Spleen (tissue), 11 donors: Measurements from ENCODE around the gene MRPS18A. TPM values are rescaled to one million over a fixed set of nuclear protein-coding genes. Genes with fewer than 3 reads are reported as not detected.

Experiments used
- DNase-seq: peaks from one replicate; pipeline ENCODE4 v3.0.0-alpha.2; 2020
- H3K27ac ChIP-seq, 8 donors: fragments of 200-600 bp; sonication (generic) in 7 of 8; 1 replicate in 4 of 8; 2 replicates in 4 of 8; pipeline versions ENCODE4 v1.5.0 to v1.8.0; 2016 to 2021; ENCODE audit warnings: inconsistent platforms in 4 of 8, mild to moderate bottlenecking in 4 of 8, moderate library complexity in 1 of 8
- H3K27me3 ChIP-seq, 7 donors: fragments of 200-600 bp; sonication (generic) in 6 of 7; replicated peaks in 1 of 7; 1 replicate in 4 of 7; 2 replicates in 3 of 7; pipeline versions ENCODE4 v1.5.0 to v1.8.0; 2016 to 2021; ENCODE audit warnings: inconsistent platforms in 3 of 7, mild to moderate bottlenecking in 1 of 7
- H3K36me3 ChIP-seq, 6 donors: fragments of 200-600 bp; sonication (generic) in 5 of 6; 1 replicate in 4 of 6; 2 replicates in 2 of 6; pipeline versions ENCODE4 v1.5.0 to v1.8.0; 2016 to 2021; ENCODE audit warnings: inconsistent platforms in 2 of 6
- H3K4me1 ChIP-seq, 6 donors: fragments of 200-600 bp; sonication (generic) in 5 of 6; 1 replicate in 3 of 6; 2 replicates in 3 of 6; pipeline versions ENCODE4 v1.5.0 to v1.8.0; 2016 to 2021; ENCODE audit warnings: inconsistent platforms in 3 of 6
- H3K4me3 ChIP-seq, 8 donors: fragments of 200-600 bp; sonication (generic) in 7 of 8; 1 replicate in 4 of 8; 2 replicates in 4 of 8; pipeline versions ENCODE4 v1.5.0 to v1.8.0; 2016 to 2021; ENCODE audit warnings: inconsistent platforms in 4 of 8, mild to moderate bottlenecking in 4 of 8, moderate library complexity in 2 of 8
- H3K9me3 ChIP-seq, 8 donors: fragments of 200-600 bp; sonication (generic) in 7 of 8; 1 replicate in 4 of 8; 2 replicates in 4 of 8; pipeline versions ENCODE4 v1.5.0 to v1.8.0; 2016 to 2021; ENCODE audit warnings: inconsistent platforms in 4 of 8
- POLR2A ChIP-seq, 3 donors: fragments of 450-650 bp; IDR thresholded peaks; one replicate each; pipeline ENCODE4 v1.5.1; 2017; ENCODE audit warnings: antibody characterized with exemption in 3 of 3, mild to moderate bottlenecking in 1 of 3
- POLR2AphosphoS5 ChIP-seq, 3 donors: sonication (generic); formaldehyde crosslinking; IDR thresholded peaks; one replicate each; pipeline ENCODE4 v1.5.1; 2017; ENCODE audit warnings: antibody characterized with exemption in 3 of 3
- WGBS, 5 donors: extraction: QIAGEN DNeasy Blood & Tissue Kit in 3 of 5; methylation state at CpG; one replicate each; pipeline versions ENCODE4 v1.1.5 to v1.1.7; 2013 to 2018; 5-methylcytosine and 5-hydroxymethylcytosine counted together
- intact Hi-C: fragments of 100-400 bp; cut with DNase I; formaldehyde crosslinking; loops from one replicate; pipeline ENCODE4 v1.15.0; 2023; ENCODE audit warnings: low total_unique reads
- polyA plus RNA-seq, 3 donors: library from polyadenylated mRNA; stranded (reverse); fragments of 200-250 nt; gene quantifications; one replicate each; pipeline ENCODE4 v1.2.1, GENCODE V29; 2013
- total RNA-seq, 7 donors: library from RNA; depleted of rRNA in 3 of 7; stranded (reverse); fragments of >200 nt in 3 of 7; fragmentation: NEBNext Ultra II Directional in 4 of 7; extraction: Animal tissue kit (Norgen Biotek cat#: 25700) in 4 of 7; gene quantifications; one replicate each; pipeline versions ENCODE4 v1.1.0 to v1.2.1, GENCODE V29; 2016 to 2021
- TF ChIP-seq, protein P1 (sequence below), 11 experiments: fragments of 200-600 bp in 7 of 11; fragments of 450-650 bp in 4 of 11; sonication (generic) in 4 of 11; IDR thresholded peaks in 8 of 11; conservative IDR thresholded peaks in 3 of 11; 1 replicate in 7 of 11; 2 replicates in 4 of 11; pipeline versions ENCODE4 v1.4.0 to v1.8.0; 2016 to 2021; ENCODE audit warnings: antibody characterized with exemption in 11 of 11, inconsistent platforms in 4 of 11, mild to moderate bottlenecking in 1 of 11
- donor health status: healthy with polysubstance abuse.
- donor health status: DM: no; HTN: no; CAD: no; lungs with moderate emphysema.
- donor health status: DM: no; HTN: no; CAD: no.
- donor health status: Bipolar disorder and iron deficiency.
- donor health status: healthy.
- donor health status: DM: no; HTN: no; CAD: no.
- donor health status: DM: yes; HTN: yes; CAD: no.

MRPS18A gene
- total and polyA plus RNA-seq, 10 donors: 28.0 to 48.6 (median 31.5) TPM

GRCh38 chr6:43624786-43625288 is 62.8 kb downstream of the MRPS18A start:
- 93 to 96% (median 95%) methylated on average over 7 of the region's 7 CpGs for WGBS, 5 donors
- H3K36me3 ChIP-seq: peaks cover 0 to 68% (median 60%) of the 10 kb centered on the region in 6 donors
- no peaks in the 10 kb centered on the region for H3K9me3 ChIP-seq
- intact Hi-C loops: no loop called here
- no peak overlapping the region for H3K27ac ChIP-seq
- H3K4me3 ChIP-seq: no peak overlapping the region
- peaks cover 10 to 37% (median 25%) of the 10 kb centered on the region in 6 donors for H3K4me1 ChIP-seq
- no peak for DNase-seq
- H3K27me3 ChIP-seq: no peaks in the 10 kb centered on the region
- no peak for TF ChIP-seq POLR2A (IDR thresholded peaks at IDR 0.05)
- TF ChIP-seq, protein P1, sequence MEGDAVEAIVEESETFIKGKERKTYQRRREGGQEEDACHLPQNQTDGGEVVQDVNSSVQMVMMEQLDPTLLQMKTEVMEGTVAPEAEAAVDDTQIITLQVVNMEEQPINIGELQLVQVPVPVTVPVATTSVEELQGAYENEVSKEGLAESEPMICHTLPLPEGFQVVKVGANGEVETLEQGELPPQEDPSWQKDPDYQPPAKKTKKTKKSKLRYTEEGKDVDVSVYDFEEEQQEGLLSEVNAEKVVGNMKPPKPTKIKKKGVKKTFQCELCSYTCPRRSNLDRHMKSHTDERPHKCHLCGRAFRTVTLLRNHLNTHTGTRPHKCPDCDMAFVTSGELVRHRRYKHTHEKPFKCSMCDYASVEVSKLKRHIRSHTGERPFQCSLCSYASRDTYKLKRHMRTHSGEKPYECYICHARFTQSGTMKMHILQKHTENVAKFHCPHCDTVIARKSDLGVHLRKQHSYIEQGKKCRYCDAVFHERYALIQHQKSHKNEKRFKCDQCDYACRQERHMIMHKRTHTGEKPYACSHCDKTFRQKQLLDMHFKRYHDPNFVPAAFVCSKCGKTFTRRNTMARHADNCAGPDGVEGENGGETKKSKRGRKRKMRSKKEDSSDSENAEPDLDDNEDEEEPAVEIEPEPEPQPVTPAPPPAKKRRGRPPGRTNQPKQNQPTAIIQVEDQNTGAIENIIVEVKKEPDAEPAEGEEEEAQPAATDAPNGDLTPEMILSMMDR (IDR thresholded peaks at IDR 0.05 in 8 of 11, conservative IDR thresholded peaks at IDR 0.05 in 3 of 11): no peak
- no peak for TF ChIP-seq POLR2AphosphoS5 (IDR thresholded peaks at IDR 0.05)

DNA sequence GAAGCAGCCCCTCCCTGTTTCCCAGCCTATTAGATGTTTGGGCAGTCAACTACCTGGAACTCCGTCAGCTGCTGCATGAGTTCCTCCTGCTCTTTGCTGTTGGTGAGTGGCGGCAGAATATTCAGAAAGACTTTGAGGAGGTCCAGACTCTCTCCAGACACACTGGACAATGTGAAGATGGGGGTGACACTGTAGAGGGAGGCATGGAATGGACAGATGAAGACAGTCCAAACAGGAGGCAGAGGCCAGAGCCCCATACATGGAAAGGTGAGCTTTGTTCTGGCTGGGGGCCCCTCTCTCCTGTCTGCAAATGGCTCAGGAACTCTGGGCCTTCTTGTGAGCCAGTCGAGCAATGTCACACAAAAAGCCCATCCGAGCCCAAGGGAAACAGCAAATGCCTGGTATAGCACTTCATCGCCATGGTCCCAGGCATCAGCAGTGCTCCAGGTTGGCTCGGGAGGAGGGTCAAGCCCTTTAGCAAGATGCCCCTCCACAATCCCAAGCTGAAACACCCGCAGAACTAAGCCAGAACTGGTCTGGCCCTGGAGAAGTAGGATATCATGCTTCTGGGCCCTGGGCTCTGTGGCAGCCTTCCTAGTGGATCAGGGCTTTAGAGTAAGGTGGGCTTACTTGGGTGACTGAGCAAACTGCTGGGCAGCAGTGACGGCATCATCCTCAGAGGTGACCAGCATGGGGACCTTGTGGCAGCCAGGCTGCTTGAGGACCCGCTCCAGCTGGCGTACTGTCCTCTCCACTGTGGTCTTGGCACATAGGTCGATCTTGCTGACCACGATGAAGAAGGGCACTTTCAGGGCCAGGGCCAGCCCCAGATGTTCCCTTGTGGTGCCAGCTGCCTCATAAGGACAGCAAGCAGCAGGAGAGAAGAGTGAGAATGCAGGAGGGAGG is 63.5 kb downstream of the MRPS18A start:
- H3K4me1 ChIP-seq: peaks cover 10 to 34% (median 25%) of the 10 kb centered on the region in 6 donors
- no peak overlapping the region for H3K4me3 ChIP-seq
- H3K36me3 ChIP-seq: peaks cover 0 to 75% (median 62%) of the 10 kb centered on the region in 6 donors
- H3K27ac ChIP-seq: no peak overlapping the region
- H3K9me3 ChIP-seq: no peaks in the 10 kb centered on the region
- no peaks in the 10 kb centered on the region for H3K27me3 ChIP-seq
- WGBS, 5 donors: 91 to 97% (median 95%) methylated on average over 8 to 12 of the region's 12 CpGs
- DNase-seq: peak; percentile 47
- intact Hi-C loops: no loop called here
- TF ChIP-seq, protein P1 (IDR thresholded peaks at IDR 0.05 in 8 of 11, conservative IDR thresholded peaks at IDR 0.05 in 3 of 11): no peak
- peak in 2 of 3 donors; percentile 25 to 58 for TF ChIP-seq POLR2AphosphoS5 (IDR thresholded peaks at IDR 0.05)

DNA sequence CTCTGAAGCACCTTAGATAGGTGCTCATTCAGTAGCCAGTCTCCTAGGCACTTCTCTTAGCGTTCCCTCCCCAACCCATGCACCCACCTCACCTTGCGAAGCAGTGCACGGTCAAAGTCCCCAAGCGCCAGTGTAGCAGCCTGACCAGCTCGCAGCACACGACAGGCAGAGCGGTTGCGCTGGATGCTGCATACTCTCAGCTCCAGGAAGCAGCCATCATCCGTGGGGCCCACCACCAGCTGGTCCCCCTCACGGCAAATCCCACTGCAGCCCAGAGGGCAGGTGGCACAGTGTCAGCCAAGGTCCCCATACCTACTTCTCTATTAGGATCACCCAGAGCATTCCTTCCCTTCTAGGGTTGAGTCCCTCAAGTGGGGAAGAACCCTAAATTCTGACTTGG is 65.0 kb downstream of the MRPS18A start:
- H3K4me1 ChIP-seq: peaks cover 8 to 23% (median 17%) of the 10 kb centered on the region in 6 donors
- WGBS, 5 donors: 94 to 99% (median 97%) methylated on average over 9 to 10 of the region's 10 CpGs
- TF ChIP-seq, protein P1 (IDR thresholded peaks at IDR 0.05 in 8 of 11, conservative IDR thresholded peaks at IDR 0.05 in 3 of 11): no peak
- TF ChIP-seq POLR2AphosphoS5 (IDR thresholded peaks at IDR 0.05): peak; percentile 28 to 69 (median 32)
- intact Hi-C loops: no loop called here
- DNase-seq: peak; percentile 61
- H3K4me3 ChIP-seq: no peak overlapping the region
- H3K36me3 ChIP-seq: peaks cover 0 to 91% (median 70%) of the 10 kb centered on the region in 6 donors
- H3K9me3 ChIP-seq: no peaks in the 10 kb centered on the region
- no peak overlapping the region for H3K27ac ChIP-seq
- H3K27me3 ChIP-seq: no peaks in the 10 kb centered on the region

DNA sequence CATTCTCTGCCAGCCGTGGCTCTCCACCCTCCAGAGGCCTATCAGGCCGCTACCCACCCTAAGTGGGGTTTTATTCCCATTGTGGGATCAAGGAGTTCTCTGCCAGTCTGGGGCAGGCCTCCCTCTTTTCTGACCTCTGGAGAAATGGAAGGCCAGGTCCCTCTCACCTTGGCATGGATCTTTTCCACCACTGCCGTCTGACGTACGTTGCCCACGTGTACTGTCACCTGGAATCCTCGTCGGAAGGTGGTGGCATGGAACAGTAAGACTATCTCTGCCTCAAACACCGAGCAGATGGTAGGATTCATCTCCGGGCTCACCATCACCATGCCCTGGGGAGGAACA is 65.8 kb downstream of the MRPS18A start:
- 94 to 98% (median 95%) methylated on average over 10 of the region's 10 CpGs for WGBS, 5 donors
- DNase-seq: no peak
- TF ChIP-seq POLR2AphosphoS5 (IDR thresholded peaks at IDR 0.05) (peak in 1 of 3 donors; percentile 13), POLR2A (IDR thresholded peaks at IDR 0.05) (no peak)
- Histone ChIP-seq H3K27me3 (no peaks in the 10 kb centered on the region), H3K4me1 (peaks cover 3 to 16% (median 9%) of the 10 kb centered on the region in 6 donors), H3K27ac (no peak overlapping the region), H3K4me3 (no peak overlapping the region), H3K9me3 (no peaks in the 10 kb centered on the region), H3K36me3 (peaks cover 0 to 97% (median 70%) of the 10 kb centered on the region in 6 donors)
- intact Hi-C loops: no loop called here

Other genes starting within 250 kb of the MRPS18A start
- under 1 TPM in 5 of 7 donors, not detected in 2; 0.38 to 0.68 (median 0.54) TPM for gene DLK2, start 232.2 kb downstream of the MRPS18A start, total RNA-seq
- gene DLK2, start 232.2 kb downstream of the MRPS18A start, polyA plus RNA-seq: under 1 TPM; 0.12 to 0.26 (median 0.17) TPM
- 10 to 100 TPM; 32.1 to 40.0 (median 37.7) TPM for gene TJAP1, start 210.2 kb downstream of the MRPS18A start, total RNA-seq
- 10 to 100 TPM; 13.5 to 32.1 (median 27.4) TPM for gene TJAP1, start 210.2 kb downstream of the MRPS18A start, polyA plus RNA-seq
- gene LRRC73, start 177.4 kb downstream of the MRPS18A start, total RNA-seq: 1 to 10 TPM in 2 of 7 donors, under 1 TPM in 5; 0.54 to 1.3 (median 0.76) TPM
- under 1 TPM; 0.11 to 0.19 (median 0.11) TPM for gene LRRC73, start 177.4 kb downstream of the MRPS18A start, polyA plus RNA-seq
- gene YIPF3, start 170.9 kb downstream of the MRPS18A start, total RNA-seq: 10 to 100 TPM; 57.0 to 80.1 (median 71.1) TPM
- 10 to 100 TPM; 38.0 to 49.9 (median 38.4) TPM for gene YIPF3, start 170.9 kb downstream of the MRPS18A start, polyA plus RNA-seq
- gene POLR1C, start 170.7 kb downstream of the MRPS18A start, total RNA-seq: 10 to 100 TPM; 24.1 to 32.6 (median 28.1) TPM
- gene POLR1C, start 170.7 kb downstream of the MRPS18A start, polyA plus RNA-seq: 10 to 100 TPM; 27.9 to 30.1 (median 29.1) TPM
- 10 to 100 TPM; 20.4 to 33.1 (median 24.8) TPM for gene XPO5, start 111.8 kb downstream of the MRPS18A start, total RNA-seq
- gene XPO5, start 111.8 kb downstream of the MRPS18A start, polyA plus RNA-seq: 1 to 10 TPM; 7.1 to 9.4 (median 8.2) TPM
- 10 to 100 TPM; 10.5 to 23.0 (median 12.9) TPM for gene POLH, start 111.6 kb downstream of the MRPS18A start, total RNA-seq
- 1 to 10 TPM; 4.1 to 5.2 (median 4.4) TPM for gene POLH, start 111.6 kb downstream of the MRPS18A start, polyA plus RNA-seq
- 100 to 1,000 TPM in 1 of 7 donors, 10 to 100 TPM in 6; 56.8 to 100 (median 72.0) TPM for gene GTPBP2, start 58.5 kb downstream of the MRPS18A start, total RNA-seq
- 10 to 100 TPM; 29.6 to 52.3 (median 43.9) TPM for gene GTPBP2, start 58.5 kb downstream of the MRPS18A start, polyA plus RNA-seq
- 10 to 100 TPM; 18.9 to 33.4 (median 22.2) TPM for gene MAD2L1BP, start 52.0 kb downstream of the MRPS18A start, total RNA-seq
- 10 to 100 TPM; 19.0 to 23.2 (median 19.8) TPM for gene MAD2L1BP, start 52.0 kb downstream of the MRPS18A start, polyA plus RNA-seq
- under 1 TPM in 4 of 7 donors, not detected in 3; 0.18 to 0.63 (median 0.26) TPM for gene RSPH9, start 42.8 kb downstream of the MRPS18A start, total RNA-seq
- gene RSPH9, start 42.8 kb downstream of the MRPS18A start, polyA plus RNA-seq: under 1 TPM; 0.17 to 0.35 (median 0.20) TPM
- 100 to 1,000 TPM; 112 to 486 (median 203) TPM for gene VEGFA, start 82.4 kb upstream of the MRPS18A start, total RNA-seq
- gene VEGFA, start 82.4 kb upstream of the MRPS18A start, polyA plus RNA-seq: 10 to 100 TPM; 31.0 to 56.6 (median 36.0) TPM